HG02884 (cell line): ENCODE data around the gene PACRG.
A peak's percentile ranks its signal among the peaks of the same experiment; 100 is the strongest.

Experiments
- ATAC-seq: cut with Tn5 transposase; IDR thresholded peaks from one replicate; pipeline ENCODE4 v1.9.1; 2021; ENCODE audit warnings: mild to moderate bottlenecking, moderate library complexity; ENCODE audit not compliant: unreplicated experiment

Gene PACRG

GRCh38 chr6:162998777-162999176 lies 271.0 kb downstream of the PACRG start:
- ATAC-seq, result no peak

DNA sequence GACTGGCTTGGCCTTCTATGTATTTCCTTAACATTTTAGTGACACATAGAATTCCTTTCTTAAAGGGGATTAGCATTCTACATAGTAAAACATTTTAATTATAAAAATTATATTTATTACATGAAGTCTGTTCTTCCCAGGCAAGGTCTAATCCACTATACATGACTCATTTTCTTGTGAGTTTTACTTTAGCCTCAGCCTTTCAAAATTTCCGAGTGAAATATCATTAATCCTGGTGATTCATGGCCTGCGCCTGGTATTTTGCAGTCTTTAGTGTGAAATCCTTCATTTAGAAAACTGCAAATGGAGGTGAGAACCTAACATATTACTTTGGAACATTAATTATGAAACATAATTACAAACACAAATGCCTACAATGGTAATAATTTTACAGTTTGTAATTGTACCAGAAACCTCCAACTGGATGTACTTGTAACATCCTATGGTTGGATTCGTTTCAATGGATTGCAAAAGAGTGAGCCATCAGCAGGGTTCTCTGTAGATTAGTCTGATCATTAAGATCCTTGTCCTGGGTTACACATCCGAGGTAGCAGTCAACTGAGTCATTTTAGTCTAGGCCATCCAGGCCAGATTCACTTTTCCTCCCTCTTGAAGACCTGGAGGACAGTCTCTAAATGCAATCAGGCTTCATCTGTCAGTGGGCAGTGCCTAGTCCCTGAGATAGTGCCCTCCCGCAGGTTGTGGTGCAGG lies 272.0 kb downstream of the PACRG start:
- no peak for ATAC-seq

DNA sequence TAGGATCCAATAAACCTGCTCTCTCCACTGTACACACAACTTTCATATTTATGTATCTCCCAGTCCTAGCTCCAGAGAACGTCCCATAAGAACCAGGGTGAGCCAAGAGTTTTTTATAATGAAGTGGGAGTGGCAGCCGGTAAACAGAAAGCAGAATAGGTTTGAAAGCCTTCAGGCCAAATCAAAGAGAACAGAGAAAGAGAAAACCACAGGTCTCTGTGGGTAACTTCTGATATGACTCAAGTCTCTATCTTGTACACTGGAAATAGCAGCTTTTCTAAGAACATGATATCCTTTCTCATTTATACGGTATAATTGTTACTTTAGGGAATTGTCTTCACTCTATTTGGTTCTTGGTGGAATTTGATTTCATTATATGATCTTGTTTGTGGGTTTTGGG lies 273.6 kb downstream of the PACRG start:
- ATAC-seq, result peak; percentile 98

DNA sequence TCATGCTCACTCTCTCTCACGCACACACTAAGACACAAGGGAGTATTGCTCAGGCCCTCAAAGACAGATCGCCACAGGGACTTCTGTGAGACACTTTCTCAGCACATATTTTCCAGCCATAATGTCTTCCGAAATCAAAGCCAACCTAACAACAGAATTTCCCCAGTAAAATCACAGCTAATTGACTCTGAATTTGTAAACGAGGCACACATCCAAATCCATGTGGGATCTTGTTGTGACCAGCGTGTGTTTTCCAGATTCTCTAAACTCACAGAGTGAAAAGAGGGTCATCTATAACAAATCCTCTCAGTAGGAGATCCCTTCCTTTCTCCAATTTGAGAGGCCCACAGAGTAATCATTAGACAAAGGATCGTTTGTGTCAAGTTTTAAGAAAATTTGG lies 280.4 kb downstream of the PACRG start:
- no peak for ATAC-seq

DNA sequence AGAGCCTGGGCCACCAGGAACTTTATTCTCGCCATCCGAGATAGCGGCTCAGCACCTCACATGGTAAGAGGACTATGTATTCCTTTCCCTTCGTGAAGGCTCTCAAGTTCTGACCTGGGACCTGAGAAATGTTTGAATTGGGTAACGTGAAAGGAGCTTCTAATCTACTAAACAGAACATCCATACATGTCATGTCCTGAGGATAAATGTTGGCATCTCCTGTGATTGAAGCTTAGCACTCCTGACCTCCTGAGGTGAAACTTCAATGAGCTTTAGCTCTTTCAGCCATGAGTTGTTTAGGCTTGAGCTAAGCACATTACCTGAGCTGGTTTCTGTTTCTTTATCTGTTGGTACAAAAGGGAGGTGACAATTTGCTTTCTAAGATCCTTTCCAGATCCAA lies 280.9 kb downstream of the PACRG start:
- ATAC-seq, result no peak

DNA sequence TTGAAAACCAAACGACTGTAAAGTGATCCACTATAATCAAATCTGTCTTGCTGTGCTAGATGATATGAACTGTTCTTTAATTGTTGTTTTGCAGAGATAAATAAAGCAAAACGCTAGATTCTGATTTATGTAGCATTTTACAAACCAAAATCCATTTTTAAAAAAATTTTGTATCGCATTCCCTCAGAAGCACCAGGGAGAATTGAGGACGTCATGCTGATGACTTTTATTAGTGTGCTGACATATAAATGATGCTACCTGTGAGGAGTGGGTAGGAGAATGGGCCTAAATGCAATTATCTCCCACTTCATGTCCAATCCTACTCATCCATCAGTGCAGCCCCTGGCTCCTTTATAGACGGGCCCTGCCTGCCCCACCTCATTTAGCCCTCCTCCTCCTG lies 282.4 kb downstream of the PACRG start:
- no peak for ATAC-seq

GRCh38 chr6:163014736-163015135 lies 287.0 kb downstream of the PACRG start:
- ATAC-seq, result no peak

GRCh38 chr6:163017801-163018200 lies 290.0 kb downstream of the PACRG start:
- ATAC-seq, result no peak

- no peak for ATAC-seq
Observed at GRCh38 chr6:163019926-163020325, 292.2 kb downstream of the PACRG start.

DNA sequence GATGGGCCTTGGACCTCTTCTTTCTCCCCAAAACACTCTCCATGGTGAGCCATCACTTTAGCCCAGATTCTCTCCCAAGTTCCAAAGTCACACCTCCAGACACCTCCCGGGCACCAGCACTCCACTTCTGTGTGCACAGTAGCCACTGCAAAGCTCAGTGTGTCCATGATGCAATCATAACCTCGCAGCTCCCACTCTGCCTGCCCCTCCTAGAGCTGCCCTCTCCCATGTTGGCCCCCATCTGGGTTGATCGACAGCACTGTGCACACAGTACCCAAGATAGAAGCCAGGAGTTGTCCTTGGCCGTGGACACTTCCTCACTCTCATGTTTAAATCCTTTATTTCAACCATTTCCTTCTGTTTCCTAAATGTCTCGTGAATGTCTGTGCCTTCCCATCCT lies 293.3 kb downstream of the PACRG start:
- ATAC-seq, result no peak

DNA sequence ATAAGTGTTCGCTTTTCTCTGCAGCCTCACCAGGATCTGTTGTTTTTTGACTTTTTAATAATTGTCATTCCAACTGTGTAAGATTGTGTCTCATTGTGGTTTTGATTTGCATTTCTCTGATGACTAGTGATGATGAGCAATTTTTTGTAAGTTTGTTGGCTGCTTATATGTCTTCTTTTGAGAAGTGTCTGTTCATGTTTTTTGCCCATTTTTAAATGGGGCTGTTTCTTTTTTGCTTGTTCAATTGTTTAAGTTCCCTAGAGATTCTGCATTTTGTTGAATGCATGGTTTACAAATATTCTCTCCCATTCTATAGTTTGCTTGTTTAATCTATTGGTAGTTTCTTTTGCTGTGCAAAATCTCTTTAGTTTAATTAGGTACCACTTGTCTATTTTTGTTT lies 295.9 kb downstream of the PACRG start:
- no peak for ATAC-seq

- ATAC-seq, result no peak
Observed at GRCh38 chr6:163026893-163027292, 299.1 kb downstream of the PACRG start.

DNA sequence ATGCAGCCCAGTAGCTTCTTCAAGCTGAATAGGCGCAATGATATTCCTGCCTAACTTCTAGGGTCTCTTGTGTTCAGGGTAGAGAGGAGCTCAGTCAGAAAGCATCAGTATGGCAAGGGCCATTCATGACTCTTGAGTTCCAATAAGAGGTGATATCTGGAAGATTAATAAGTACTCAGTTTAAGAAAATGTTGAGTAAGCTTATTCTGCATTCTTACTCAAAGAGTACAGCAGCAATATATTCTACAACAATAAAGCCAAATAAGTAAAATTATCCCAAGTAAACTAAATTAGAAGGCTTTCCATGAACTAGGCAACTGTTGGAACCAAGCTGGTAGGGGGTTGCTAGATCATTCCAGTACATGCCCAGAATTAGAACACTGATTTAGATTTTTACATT lies 303.2 kb downstream of the PACRG start:
- ATAC-seq, result no peak

- no peak for ATAC-seq
Observed at GRCh38 chr6:163031931-163032330, 304.2 kb downstream of the PACRG start.

DNA sequence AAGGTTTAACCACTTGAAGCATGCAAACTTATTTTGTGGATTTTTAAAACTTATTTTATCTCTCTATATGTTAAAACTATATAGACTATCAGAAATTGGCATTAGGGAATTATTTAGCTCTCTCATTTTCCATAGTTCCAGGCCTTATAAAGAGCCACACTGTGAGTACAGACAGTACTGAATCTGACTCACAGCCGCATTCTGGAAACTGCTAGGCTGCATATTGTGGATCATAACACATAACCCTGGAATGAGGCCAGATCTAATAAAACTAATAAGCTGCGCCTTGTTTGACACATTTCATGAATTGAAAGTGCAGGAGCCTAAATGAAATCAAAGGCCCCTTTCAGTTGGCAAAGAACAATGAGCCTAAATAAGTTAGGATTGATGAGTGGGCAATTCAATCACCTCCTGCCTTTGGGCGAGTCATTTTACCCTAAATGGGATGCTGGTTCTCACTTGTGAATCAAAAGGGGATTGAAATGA lies 308.4 kb downstream of the PACRG start:
- no peak for ATAC-seq

DNA sequence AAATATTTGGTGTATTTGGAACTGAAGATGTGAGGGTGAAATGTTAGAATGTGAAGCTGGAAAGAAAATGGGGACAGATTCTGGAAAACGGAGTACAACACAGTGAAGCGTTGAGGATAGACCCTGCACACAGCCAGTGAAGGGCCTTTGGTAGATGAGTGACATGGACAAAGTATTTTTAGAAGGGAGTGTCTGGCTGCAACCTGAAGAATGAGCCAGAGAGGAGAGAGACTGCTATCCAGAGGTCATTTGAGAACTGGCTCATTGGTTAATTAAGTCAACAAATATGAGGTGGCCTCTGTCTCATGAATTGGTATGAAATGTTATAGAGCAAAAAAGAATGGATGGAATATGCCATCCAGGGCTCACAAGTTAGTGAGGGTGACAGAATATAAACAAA lies 310.5 kb downstream of the PACRG start:
- ATAC-seq, result no peak

DNA sequence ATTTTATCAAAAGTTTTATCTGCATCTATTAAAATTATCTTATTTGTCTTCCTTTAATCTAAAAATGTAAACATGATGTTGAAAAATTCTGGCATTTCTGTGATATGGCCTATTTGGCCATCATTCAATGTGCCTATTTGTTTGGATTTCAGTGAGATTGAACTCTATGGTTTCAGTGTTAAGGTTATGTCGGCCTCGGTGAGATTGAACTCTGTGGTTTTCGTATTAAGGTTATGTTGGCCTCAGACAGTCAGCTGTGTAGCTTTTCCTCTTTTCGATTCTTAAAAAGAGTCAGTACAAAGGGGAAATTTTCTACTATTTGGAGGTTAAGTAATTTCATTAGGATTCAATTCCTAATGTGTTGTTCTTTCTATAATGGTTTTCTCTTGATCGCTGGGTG lies 320.6 kb downstream of the PACRG start:
- no peak for ATAC-seq

DNA sequence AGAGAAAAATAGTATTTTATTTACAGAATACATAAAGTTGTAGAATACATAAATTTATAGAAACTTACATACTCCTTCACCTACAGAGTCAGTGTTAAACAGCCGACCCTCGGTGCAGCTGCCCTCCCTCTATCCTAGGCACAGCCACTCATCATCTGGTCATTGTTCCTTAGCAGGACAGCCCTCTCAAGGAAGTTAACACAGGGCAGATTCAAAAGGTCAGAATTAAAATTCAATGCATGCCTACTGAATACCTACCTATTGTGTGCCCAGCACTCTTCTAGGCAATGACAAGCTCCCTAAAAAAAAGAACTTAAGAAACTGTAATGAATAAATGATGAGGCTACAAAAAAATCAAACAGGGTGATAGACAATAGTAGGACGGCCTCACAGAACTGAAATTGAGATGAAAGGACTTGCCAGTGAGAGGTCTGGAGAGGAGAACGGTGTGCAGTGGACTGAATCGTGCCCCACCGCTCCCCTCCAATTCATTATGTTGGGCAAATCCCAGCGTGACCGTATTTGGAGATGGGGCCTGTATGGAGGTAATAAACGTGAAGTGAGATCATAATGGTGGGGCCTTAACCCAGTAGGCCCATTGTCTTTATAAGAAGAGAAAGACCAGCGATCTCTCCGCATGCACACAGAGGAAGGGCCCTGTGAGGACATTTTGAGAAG lies 326.0 kb downstream of the PACRG start:
- ATAC-seq, result no peak

DNA sequence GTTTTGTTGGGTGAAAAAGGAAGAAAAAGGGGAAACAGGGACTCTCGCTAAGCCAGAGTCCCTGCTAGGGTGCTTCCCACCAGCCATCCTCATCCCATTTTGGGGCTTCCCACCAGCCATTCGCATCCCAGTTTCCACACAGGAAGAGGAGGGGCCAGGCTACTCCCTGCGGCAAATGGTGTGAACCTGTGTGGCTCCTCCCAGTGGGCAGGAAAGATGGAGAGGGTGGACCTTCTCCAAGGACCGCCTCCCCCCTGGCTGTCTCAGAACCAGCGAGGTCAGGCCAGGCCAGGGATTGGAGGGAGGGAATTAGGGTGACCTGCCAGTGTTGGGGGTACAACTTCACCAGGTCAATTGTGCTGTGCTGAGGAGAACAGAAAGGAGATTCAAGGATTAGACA lies 326.9 kb downstream of the PACRG start:
- no peak for ATAC-seq

- no peak for ATAC-seq
Observed at GRCh38 chr6:163057260-163057659, 329.5 kb downstream of the PACRG start.

DNA sequence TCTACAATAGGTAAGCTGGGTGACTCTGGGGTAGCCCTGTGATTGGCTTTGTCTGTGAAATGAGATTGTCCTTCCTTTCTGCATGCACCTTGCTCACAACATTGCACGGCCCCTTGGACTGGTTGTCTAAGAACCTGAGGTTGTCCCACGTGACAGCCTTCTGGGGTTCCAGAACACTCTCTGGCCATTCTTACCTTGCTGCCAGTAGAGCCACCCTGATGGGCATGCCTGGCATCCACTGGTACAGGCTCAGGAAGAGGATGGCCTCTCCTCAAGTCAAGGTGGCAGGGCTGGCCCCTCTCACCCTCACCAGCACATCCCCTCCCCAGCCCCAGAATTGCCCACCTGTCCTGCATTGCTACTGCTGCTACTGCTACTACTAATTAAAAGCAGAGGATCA lies 335.0 kb downstream of the PACRG start:
- ATAC-seq, result no peak

DNA sequence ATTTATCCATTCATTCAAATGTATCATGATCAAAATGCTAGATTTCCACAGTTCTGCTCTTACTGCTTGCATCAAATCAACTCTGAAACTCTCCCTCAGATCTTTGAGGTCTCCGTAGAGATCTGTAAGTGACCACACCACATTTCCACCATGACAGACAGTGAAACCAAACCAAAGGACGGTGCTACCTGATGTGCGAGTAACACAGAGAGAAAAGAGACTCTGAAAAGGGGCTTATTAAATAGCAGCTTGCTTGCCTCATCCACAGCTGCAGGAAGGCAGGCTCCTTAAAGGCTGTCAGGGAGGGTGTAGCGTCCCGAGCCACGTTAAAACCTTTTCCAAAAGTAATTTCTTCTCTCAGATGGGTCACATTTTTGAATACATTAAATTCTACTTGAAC lies 335.8 kb downstream of the PACRG start:
- ATAC-seq, result no peak

DNA sequence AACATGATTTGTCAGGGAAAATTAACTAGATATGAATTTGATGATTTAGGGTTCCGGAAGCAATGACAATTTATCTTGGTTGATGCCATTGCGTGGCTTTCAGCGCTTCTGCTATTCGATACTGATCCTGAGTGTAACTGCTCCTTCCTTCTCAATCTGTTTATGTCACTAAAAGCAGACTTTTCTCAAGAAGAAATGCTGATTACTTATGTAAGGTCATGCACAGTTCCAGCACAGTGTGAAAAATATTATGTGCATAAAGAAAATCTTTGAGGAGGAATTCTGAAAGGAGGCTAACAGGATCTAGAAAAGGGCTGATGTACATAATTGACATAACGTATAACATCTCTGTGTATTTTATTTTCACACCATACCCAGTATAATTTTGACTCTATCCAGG lies 336.6 kb downstream of the PACRG start:
- no peak for ATAC-seq
